Eye (tissue), 1 donor: ENCODE measurements around the gene RSF1.
"Not testable (repeated sequence)": the region's sequence is repeated elsewhere in the genome, so short reads cannot be mapped to it uniquely, and the experiment has no call there.

Source experiments
- DNase-seq: peaks from one replicate; pipeline ENCODE4 v3.0.0-alpha.2; 2015

The RSF1 gene

GRCh38 chr11:77820565-77821348 lies at the start of gene RSF1, which contains the start of gene AAMDC:
RSF1 (minus strand) TSS chr11:77820722; CDS start chr11:77820714, 8 bp downstream.
AAMDC (plus strand) TSS chr11:77821144; CDS start chr11:77842497, 21,353 bp downstream.
- DNase-seq, result peak; percentile 99

- no peak for DNase-seq
These were observed 48.2 kb upstream of the RSF1 start for GRCh38 chr11:77868744-77869143.

- DNase-seq, result no peak
These were observed 45.8 kb upstream of the RSF1 start for GRCh38 chr11:77866336-77866735.

- DNase-seq, result no peak
These were observed 45.3 kb upstream of the RSF1 start for GRCh38 chr11:77865805-77866204.

- not testable (repeated sequence) for DNase-seq
These were observed 40.9 kb upstream of the RSF1 start for GRCh38 chr11:77861444-77861843.

- not testable (repeated sequence) for DNase-seq
These were observed 37.5 kb upstream of the RSF1 start for GRCh38 chr11:77857906-77858457.

- no peak for DNase-seq
These were observed 34.3 kb upstream of the RSF1 start for GRCh38 chr11:77854838-77855237.

- no peak for DNase-seq
These were observed 31.0 kb upstream of the RSF1 start for GRCh38 chr11:77851503-77851902.

GRCh38 chr11:77843700-77844099 lies 23.2 kb upstream of the RSF1 start:
- DNase-seq, result not testable (repeated sequence)

- no peak for DNase-seq
These were observed 22.1 kb upstream of the RSF1 start for GRCh38 chr11:77842441-77843121.

GRCh38 chr11:77833302-77833701 lies 12.8 kb upstream of the RSF1 start:
- DNase-seq, result no peak

GRCh38 chr11:77828926-77829325 lies 8.4 kb upstream of the RSF1 start:
- no peak for DNase-seq

- no peak for DNase-seq
These were observed 3.3 kb upstream of the RSF1 start for GRCh38 chr11:77823775-77824174.

- DNase-seq, result not testable (repeated sequence)
These were observed 1.6 kb upstream of the RSF1 start for GRCh38 chr11:77822126-77822525.

GRCh38 chr11:77821349-77821851 lies 878 bp upstream of the RSF1 start:
- DNase-seq, result no peak

- peak; percentile 79 for DNase-seq
These were observed 479 bp downstream of the RSF1 start for GRCh38 chr11:77819921-77820564.

- DNase-seq, result peak; percentile 92
These were observed 1.1 kb downstream of the RSF1 start for GRCh38 chr11:77819411-77819920.

- no peak for DNase-seq
These were observed 5.1 kb downstream of the RSF1 start for GRCh38 chr11:77815459-77815858.

- no peak for DNase-seq
These were observed 5.7 kb downstream of the RSF1 start for GRCh38 chr11:77814848-77815247.

GRCh38 chr11:77813256-77813655 lies 7.3 kb downstream of the RSF1 start:
- no peak for DNase-seq

- no peak for DNase-seq
These were observed 13.5 kb downstream of the RSF1 start for GRCh38 chr11:77806993-77807392.

- DNase-seq, result no peak
These were observed 14.1 kb downstream of the RSF1 start for GRCh38 chr11:77806415-77806814.

GRCh38 chr11:77801477-77801876 lies 19.0 kb downstream of the RSF1 start:
- DNase-seq, result no peak
